HG03520 (cell line): ENCODE results near the gene DFFA.
A peak's percentile ranks its signal among the peaks of the same experiment; 100 is the strongest.
"Not testable (repeated sequence)": the region's sequence is repeated elsewhere in the genome, so short reads cannot be mapped to it uniquely, and the experiment has no call there.

Source experiments
- ATAC-seq: cut with Tn5 transposase; IDR thresholded peaks from one replicate; pipeline ENCODE4 v1.9.1; 2021; ENCODE audit warnings: mild to moderate bottlenecking, moderate library complexity; ENCODE audit not compliant: unreplicated experiment

The DFFA gene

DNA sequence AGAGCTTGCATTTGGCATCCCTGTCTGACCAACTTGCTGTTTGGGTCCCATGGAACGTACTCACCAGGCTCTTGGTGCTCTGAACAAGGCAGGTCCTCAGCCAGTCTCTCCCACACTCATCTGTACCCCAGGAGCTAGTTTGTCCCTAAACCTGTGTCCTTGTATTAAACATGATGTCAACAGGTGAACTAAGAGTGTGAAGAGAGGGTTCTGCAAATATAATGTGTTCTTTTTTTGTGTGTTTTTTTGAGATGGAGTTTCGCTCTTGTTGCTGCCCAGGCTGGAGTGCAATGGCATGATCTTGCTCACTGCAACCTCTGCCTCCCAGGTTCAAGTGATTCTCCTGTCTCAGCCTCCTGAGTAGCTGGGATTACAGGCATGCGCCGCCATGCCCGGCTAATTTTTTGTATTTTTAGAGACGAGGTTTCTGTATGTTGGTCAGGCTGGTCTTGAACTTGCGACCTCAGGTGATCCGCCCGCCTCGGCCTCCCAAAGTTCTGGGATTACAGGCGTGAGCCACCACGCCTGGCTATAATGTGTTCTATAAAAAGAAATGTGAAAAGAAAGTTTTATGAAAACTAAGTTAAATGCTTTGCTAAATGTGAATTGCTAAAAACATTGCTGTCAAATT, 33.8 kb upstream of the DFFA start:
- not testable (repeated sequence) for ATAC-seq

DNA sequence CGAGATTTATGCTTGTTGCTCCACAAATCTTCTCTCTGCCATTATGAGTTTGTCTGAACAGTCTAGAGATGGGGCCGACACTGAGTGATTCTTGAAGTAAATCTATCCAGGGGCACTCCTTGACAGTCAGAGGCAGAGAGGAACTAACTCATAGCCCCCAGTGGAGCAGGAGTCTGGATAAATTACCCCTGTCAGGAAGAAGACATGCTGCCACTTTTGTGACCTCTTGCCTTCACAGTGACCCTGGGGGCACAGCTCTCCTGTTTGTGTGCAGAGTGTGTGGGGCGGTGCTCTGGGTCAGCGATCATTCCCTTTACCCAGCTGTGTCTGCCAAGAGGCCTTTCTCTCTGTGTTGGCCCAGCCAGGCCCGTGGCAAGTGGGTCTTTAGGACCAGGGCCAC, 31.9 kb upstream of the DFFA start:
- no peak for ATAC-seq

DNA sequence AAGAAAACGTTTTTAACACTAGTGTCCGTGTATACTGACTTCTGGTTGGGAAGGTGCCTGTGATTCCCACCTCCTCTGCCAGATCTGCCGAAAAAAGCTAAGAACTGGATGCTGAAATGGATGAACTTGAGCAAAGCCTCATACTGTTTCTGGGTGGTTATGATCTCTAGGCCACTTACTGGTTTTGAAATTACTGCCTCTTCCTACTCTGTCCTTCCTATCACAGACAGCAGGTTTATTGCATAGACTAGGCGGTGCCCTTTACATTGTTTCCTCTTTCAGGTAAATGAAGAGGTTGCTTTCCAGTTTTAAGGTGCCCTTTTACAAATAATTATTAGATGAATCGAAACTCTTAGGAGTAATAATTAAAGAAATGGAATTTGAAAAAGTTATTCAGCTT, 29.9 kb upstream of the DFFA start:
- no peak for ATAC-seq

DNA sequence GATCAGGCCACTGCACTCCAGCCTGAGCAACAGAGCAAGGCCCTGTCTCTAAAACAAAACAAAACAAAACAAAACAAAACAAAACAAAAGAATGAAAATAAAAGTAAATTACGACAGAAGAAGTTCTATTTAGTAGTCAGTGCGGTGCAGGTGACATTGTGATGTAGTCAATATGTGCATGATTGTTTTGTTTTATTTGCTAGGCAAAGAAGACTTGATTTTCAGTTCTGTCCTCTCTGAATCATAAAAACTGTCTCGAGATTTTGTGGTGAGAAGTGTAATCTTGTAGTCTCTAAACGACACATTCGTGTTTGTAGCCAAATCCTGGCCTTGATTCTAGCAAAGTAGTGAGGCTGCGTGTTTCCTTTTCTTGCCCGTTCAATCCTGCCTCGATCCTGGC, 25.9 kb upstream of the DFFA start:
- ATAC-seq = no peak

DNA sequence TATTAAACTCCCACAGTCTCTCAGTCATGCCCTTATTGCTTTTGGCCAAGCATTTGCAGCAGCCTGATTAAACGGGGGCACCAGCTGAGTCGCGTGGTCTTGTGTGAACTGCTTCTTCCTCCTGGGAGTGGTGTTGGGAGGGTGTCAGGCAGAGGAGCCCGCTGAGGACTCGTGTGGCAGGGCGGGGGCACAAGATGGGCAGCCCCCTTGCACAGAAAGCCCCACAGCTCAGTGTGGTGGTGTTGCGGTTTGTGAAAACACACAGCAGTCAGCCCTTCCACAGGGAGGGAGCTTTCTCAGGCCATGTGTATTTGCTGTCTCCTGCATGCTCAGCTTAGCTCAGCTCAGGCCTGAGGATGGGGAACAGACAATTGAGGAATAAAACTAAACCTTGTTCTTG, 24.8 kb upstream of the DFFA start:
- ATAC-seq = no peak

DNA sequence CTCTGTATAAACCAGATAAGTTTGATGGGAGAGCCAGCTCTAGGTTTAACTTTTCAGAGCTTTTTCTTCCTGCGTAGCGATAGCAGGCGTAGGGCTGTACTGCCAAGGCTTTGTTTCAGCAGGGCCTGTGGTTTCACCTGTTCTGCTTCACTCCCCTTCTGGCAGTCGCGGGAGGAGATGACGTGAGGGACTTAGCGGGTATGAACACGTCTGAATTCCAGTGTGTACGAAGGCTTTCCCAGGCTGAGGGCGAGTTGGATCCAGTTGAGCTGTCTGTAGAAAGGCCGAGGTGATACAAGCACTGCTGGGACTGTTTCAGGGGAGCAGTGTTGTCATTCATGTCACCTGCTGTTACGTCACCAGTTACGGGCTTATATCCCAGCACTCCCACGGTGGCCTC, 23.6 kb upstream of the DFFA start:
- no peak for ATAC-seq

DNA sequence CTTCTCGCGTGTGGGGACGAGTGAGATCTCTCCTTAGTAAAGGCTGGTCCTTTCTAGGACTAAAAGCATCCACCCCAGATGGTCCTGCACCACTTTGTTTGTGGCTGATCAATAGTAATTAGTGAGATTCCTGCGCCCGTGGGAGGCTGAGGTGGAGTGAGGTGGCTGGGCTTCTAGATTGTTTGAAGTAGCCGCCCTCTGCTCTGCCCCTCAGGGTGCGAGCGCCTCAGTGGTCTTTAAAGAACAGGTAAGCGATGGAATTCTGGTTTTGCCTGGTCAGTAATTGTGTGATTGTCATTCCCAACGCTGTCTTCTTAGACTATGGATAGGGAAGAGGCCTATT, 23.1 kb upstream of the DFFA start:
- ATAC-seq = no peak

DNA sequence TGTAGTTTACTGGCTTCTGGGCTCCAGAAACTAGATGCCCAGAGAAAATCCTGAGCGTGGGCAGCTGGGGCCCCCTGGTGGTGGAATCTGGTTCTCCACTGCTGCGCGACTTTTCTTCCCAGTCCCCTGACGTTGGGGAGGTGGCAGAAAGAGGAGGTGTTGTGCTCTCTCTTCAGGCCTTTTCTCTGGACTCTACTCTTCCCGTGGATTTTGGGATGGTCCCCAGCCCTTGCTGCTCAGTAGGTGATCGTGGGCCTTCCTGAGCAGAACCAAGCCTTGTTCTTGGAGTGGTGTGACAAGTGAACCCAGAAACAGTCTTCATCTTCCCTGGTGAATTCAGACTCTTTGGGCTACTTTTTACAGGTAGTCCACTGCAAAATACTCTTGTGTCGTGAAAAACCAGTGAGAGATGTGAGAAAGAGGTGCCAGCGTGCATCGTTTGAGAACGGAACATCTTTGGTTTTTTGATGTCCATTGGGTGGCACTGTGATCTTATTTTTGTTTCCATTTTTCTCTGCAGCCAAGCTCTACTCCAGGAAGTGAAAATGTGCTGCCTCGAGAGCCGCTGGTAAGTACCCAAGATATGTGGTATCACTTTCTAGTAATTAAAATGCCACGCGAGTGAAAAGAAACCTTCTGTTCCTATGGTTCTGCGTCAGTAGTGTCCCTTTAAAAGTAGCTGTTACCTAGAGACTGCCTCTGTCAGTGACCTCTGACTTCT, 22.6 kb upstream of the DFFA start:
- ATAC-seq = peak; percentile 49

DNA sequence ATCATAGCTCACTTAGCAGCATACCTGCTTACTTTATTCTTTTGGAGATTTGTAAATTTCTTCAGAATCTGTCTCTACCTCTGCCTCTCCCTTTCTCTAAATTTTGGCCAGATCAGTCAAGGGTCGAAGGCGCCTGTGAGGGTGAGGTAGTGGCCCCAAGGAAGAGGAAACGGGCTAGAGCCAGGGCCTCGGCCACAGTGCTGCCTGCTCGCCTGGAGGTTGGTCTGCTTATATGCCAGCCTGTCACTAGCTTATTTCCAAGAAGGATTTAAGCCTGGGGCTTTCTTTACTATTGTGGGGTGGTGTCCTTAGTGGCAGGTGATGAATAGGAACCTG, 22.1 kb upstream of the DFFA start:
- no peak for ATAC-seq

DNA sequence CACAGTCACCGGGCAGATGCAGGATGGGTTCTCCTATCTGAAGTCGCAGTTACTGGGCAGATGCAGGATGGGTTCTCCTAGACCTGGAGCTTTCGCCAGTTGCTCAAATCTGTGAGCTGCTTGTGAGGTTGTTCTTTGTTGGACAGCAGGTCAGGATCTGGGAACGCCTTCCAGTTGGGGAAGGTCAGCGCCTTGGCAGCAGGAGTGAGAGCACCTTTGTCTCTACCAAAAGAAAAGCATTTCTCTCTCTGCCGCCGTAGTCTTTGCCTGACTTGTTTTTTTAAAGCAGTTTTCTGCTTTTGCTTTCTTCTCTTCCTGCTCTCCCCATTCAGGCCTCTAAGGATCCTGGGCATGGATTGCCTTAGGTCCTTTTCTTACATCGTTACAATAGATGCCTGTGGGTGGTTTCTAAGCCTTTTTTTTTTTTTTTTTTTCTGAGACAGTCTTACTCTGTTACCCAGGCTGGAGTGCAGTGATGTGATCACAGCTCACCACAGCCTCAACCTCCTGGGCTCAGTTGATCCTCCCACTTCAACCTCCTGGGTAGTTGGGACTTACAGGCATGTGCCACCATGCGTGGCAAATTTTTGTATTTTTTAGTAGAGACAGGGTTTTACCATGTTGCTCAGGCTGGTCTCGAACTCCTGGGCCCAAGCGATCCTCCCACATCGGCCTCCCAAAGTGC, 18.1 kb upstream of the DFFA start:
- no peak for ATAC-seq

DNA sequence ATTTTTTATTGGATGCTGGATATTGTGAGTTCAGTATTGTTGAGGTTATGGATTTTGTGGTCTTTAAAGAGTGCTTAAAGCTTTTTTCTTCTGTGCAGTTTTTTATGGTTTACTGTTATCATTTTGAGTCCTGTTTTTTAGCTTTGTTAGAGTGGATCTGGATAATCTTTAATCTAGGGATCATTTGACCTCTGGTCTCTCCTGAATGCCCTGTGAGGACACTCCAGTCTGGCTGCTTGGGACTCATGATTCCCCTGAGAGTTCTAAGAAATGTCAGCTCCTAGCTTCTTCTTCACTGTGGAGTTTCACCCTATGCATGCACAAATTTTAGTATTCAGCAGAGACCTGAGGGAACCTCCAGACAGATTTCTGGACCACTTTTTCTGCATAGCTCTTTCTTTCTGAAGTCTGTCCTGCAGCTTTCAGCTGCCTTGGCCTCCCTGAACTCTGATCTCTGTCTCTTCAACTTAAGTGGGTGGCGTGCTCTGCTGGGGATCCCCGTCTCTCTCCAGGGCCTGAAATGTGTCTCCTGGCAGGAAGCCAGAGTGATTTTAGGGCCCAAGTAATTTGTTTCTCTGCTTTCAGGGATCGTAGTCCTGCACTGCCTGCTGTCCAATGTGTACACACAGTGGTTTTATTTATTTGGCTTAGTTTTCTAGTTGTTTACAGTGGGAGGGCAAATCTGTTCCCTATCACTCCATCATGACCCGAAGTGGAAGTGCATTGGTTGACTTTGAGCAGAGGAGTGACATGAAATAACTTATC, 17.1 kb upstream of the DFFA start:
- no peak for ATAC-seq

DNA sequence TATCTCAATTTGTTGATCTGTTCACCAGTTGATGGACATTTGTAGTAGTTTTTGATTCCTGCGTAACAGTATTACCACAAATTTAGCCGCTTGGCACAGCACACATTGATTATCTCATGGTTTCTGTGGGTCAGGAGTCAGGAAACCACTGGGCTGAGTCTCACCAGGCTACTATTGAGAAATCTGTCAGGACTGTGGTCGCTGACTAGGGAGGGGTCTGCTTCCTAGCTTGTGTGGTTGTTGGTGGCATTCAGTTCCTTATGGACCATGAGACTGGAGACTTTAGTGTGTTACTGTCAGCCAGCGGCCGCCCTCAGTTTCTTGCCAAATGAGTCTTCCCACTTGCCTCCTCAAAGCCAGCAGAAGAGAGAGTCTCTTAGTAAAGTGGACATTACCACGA, 12.2 kb upstream of the DFFA start:
- ATAC-seq = no peak

DNA sequence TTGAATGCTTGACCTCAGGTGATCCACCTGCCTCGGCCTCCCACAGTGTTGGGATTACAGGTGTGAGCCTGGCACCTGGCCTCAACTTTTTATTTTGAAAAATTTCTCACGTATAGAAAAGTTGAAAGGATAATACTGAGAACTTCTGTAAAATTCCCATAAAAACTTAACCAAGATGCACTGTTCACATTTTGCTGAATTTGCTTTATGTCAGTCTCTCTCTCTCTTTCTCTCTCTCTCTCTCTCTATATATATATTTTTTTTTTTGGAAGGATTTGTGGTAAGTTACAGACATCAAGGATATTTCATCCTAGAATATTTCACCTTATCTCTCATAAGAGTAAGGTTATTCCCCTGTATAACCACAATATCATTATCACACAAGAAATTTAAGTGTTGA, 8.3 kb upstream of the DFFA start:
- no peak for ATAC-seq

DNA sequence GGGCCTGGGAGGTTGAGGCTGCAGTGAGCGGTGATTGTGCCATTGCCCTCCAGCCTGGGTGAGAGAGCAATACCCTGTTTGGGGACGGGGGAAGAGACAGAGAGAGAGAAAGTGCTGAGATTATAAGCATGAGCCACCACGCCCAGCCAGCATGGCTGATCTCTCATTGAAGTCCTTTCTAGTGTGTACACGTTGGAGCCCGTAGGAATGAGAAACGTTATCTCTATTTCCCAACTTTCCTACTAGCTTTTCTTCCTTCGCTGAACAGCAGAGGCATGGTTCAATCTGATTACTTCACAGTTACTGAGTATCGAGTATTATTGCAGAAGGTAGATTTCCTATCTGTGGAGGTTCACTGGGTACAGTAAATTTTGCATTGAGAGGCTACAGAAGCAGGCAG, 7.0 kb upstream of the DFFA start:
- no peak for ATAC-seq

DNA sequence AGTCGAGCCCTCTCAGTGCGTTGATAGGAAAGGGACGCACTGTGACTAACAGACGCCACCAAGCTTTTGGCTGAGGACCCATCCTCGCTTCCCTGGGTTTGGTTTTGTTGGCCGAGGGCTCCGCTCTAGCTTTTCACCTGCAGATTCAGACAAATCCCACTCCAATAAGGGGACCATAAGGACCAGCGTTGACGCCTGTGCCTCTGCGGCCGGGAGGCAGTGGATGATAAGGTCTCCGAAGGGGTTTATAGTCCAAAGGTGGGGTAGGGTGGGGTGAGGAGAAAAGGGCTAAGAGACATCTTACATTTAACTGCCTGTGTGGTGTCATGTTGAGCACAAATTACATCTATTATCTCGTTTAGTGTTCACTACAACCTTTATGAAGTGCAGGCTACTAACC, 3.2 kb upstream of the DFFA start:
- ATAC-seq = no peak

DNA sequence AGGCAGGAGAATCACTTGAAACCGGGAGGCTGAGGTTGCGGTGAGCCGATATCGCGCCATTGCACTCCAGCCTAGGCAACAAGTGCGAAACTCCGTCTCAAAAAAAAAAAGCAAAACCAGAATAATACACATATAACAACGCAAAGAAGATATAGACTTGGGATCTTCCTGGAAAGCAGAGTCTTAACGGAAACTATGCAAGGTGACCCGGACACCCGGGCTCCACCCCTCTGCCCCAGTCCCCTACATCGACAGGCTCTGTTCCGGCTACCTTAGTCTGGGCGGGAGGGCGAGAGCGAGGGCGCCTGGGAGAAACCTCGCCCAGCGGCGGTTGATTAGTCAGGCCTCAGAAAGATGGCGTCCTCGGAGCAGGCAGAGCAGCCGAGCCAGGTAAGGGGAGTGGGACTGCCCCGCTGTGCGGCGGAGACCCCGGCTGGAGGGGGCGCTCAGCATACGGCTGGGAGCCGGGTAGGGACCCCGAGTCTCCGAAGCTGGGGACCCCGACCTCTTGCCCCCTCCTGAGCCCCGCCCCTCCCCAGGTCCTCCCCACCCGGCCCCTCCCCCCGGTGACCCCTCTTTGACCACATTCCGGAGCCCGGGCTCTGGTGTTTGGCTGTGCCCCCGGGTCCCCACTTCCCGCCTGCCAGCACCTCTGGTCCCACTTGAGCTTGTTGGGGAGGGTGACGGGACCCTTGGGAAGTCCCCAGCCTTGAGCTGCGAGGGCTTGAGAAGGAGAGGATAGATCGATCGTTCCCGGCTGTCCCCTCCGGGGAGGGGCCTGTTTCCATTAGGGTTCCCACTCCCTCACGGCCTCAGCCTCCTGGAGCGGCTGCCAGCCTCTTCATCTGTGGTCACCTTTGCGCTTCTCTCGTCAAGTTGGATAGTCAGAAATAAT, 2.5 kb upstream of the DFFA start, which contains the start of gene PEX14:
TSS of gene PEX14 (plus strand) at position 338 of the 895 bp plus-strand sequence. CDS start at position 355, 17 bp downstream.
- no peak for ATAC-seq

DNA sequence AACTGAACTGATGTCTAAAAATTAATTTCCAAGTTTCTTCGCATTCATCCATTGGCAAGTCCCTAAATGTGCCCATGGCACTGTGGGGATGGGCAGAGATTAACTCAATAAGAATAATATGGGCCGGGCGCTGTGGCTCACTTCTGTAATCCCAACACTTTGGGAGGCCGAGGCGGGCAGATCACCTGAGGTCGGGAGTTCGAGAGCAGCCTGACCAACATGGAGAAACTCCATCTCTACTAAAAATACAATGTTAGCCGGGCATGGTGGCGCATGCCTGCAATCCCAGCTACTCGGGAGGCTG, 1.9 kb upstream of the DFFA start:
- not testable (repeated sequence) for ATAC-seq

DNA sequence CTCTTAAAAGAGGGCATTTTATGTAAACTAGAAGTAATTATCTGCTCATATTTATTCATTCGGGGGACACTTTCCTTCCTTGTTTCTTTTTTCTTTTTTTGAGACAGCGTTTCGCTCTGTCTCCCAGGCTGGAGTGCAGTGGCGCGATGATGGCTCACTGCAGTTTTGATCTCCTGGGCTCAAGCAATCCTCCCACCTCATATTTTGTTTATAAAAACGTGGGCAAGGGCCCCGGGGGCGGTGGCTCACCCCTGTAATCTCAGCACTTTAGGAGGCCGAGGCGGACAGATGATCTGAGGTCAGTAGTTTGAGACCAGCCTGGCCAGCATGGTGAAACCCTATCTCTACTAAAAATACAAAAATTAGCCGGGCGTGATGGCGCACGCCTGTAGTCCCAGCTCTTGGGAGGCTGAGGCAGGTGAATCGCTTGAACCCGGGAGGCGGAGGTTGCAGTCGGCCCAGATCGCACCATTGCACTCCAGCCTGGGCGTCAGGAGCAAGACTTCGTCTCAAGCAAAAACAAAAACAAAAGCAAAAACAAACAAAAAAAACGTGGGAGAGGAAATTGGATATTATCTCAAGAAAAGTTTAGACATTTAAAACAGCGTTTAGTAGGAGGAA, 926 bp upstream of the DFFA start:
- ATAC-seq = no peak

DNA sequence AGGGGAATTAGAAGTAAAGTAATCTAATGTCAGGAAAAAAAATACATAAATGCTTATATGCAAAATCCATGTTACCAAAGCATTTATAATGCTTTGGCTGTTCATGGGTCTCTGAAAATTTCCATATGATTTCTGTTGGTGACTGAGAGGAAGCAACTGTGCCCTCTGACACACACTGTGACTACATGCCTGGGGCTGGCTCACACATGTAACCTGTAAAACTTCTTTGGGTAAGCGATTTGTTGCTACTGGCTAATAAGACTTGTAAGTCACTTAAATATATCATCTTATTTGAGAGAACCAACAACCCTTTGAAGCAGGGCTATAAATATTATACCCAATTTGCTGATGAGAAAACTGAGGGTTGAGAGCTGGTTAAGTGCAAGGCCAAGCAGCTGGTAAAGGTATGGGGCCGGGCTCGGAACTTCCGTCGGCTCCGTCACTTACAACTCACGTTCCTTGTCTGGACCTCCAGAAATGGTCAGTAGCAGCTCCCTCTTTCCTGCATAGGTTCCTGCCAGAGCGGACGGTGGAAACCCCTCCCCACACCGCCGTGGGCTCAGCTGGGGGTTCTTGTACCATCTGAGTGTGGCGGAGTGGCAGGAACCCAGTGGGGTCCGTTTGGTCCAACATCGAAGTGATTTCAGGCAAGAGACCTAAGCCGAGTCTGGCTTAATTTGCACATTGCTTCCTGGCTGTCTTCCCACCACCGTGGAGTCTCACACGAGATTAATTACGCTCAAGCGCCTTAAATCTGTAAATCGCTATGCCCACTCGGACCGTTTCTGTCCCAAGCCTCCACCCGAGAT, 714 bp downstream of the DFFA start:
- ATAC-seq = no peak

DNA sequence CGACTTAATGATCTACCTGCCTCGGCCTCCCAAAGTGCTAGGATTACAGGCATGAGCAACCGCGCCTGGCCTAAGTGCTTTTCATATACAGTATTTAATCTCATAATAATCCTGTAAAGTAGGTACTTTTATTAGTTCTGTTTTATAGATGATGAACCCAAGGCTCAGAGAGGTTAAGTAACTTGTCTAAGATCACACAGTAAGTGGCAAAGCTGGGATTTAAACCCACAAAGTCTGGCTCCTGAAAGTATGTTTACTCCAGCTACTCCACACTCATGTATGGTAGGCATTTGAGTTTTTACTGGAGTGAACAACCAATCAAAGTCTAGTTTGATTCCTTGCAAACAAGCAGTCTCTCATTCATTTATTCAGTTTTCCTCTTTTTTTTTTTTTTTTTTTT, 2.3 kb downstream of the DFFA start:
- no peak for ATAC-seq
